GM08714 (cell line): Measurements from ENCODE around the gene AOPEP.

ENCODE experiments used
- H3K4me3 ChIP-seq: fragments of 200-500 bp; sonication (Bioruptor generic); 2 replicates; pipeline ENCODE4 v1.5.1; 2014; ENCODE audit warnings: mild to moderate bottlenecking, low read length, inconsistent platforms
- ZNF274 ChIP-seq: IDR thresholded peaks from 2 replicates; pipeline ENCODE4 v1.6.1; 2012; ENCODE audit warnings: mild to moderate bottlenecking, low read depth, low read length

Gene AOPEP

DNA sequence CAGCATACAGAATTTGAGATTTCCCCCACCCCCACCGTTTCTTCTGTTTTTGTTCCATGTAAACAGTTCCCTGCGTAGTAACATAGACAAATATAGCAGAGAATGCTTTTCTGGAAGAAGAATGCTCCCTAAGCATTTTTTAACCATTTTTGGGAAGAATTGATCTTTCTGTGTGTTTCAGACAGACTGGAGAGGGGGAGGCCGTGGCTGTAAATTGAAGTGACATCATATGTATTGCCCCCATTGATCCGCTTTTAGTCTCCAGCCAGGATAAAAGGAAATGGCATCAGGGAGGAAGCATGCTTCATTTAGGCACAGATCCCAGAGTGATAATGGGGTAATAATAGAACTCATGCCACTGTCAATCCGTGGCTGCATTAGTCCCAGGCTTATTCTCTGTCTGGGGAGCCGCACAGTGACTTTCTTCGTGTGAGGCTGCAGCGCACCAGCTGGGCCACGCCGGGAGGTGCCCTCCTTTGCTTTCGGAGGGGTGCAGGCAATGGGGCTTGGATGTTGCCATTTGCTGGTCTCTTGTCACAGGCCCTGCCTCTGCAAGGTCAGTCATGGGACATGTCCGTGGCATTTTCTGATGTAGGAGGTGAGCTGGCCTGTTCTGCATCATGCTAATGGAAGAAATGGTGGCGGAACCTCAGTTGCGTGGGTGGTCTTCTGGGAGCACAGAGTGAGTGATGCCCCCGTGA lies 329.5 kb downstream of the AOPEP start:
- no peak overlapping the region for H3K4me3 ChIP-seq
- TF ChIP-seq ZNF274, result no peak

DNA sequence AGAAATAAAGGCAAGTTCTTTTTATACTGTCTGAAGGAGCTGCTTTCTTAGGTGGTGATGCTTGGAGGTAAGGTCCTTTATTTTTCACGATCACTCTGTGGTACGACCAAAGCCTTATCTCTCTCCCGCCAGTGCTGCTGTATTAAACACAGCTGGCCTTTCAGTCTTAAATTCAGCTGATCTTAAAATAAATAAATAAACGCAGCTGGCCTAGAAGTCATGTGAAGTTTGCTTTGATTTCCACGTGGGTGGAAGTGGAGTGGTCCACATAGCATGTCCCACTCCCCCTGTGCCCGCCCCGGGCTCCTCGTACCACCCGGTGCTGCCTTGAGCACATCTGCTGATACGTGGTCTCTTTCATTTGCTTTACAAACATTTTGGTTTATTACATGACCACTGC lies 330.6 kb downstream of the AOPEP start:
- H3K4me3 ChIP-seq, result no peak overlapping the region
- TF ChIP-seq ZNF274, result no peak

DNA sequence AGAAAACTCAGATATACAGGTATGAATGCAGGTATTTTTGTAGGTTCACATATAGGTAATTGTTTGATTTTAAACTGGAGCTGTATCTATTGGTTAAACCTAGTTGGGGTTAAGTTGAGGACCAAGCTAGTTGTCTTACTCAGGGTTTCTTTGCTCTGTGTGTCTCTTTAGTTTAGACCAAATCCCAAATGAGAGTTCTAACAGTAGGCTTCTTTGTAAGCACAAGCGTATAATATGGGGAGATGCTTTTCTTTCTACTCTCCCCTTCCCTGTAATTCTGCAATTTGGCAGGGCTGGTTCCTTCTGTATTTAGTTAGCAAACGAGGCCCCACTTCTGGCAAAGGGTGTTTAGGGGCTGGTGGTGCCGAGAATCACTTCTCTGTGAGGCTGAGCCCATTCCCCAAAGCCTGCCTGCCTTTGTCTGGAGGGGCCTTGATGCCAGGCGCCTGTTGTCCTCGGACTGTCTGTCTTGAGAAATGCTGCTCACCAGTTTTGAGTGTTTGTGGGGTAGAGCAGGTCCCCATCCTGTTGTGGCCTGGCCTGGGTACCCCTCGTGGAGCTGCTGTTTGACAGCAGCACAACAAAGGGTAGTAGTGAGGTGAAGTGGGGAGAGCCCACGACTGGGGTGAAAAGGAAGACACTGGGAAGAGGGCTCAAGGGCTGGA lies 331.8 kb downstream of the AOPEP start:
- no peak overlapping the region for H3K4me3 ChIP-seq
- TF ChIP-seq ZNF274, result no peak

DNA sequence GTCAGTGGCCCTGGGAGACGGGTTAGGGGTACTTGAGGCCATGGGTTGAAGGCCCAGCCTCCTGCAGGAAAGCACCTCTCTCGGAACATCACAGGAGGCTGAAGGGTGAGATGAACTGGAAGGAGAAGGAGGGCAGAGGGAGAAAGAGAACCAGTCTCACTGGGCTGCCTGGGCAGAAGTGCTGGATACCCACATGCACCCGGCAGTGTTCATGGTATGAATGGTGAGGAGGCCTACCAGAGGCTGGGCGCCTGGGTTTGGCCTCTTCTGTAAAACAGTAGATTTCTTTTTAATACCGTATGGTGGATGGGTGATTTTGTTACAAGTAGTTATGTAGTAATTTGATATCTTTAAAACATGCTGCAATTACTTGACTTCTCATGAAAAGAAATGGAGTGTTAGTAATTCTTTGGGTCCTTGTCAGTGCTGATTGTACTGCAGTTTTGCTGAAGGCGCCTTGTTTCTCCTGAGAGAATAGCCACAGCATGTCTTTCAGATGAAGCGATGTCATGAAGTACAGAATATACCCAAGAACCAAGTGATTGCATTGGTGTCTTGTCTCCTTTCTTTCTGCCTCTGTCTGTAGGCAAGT lies 332.4 kb downstream of the AOPEP start:
- H3K4me3 ChIP-seq, result no peak overlapping the region
- no peak for TF ChIP-seq ZNF274

DNA sequence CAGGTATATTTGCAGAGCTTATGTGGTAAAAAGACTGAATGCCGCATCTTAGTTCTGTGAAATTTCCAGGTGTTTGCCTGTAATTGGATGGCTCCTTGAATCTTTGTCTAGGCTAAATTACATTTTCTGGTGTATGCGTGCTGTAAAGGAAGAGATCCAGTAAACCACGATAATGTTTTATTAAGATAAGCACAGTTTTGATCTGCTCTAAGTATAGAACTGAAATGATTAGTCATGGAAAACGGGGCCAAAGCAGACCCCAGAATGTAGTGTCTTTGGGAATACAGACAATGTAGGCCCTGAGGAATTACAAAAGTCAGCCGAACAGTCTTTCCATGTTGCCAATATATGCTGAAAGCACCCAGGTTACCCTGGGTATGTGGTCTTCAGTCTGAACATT lies 333.7 kb downstream of the AOPEP start:
- TF ChIP-seq ZNF274, result no peak
- no peak overlapping the region for H3K4me3 ChIP-seq

DNA sequence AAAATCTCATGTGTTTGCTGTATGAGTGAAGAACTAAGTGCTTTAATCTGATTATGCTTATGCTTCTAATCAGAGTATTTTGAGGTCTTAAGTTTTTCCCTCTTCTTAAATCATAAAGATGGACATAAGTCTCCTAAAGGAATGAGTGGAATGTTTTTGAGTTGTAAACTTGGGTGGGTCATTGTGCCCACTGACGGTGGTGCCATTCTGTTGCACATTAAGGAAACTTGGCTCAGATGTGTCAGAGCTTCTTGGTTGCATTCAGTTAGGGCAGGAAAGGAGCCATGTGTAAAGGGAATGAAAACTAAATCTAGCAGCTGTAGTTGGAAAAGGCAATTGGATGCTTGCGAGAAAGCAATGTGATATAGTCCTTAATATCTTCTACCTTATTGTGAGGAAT lies 334.4 kb downstream of the AOPEP start:
- no peak for TF ChIP-seq ZNF274
- no peak overlapping the region for H3K4me3 ChIP-seq

DNA sequence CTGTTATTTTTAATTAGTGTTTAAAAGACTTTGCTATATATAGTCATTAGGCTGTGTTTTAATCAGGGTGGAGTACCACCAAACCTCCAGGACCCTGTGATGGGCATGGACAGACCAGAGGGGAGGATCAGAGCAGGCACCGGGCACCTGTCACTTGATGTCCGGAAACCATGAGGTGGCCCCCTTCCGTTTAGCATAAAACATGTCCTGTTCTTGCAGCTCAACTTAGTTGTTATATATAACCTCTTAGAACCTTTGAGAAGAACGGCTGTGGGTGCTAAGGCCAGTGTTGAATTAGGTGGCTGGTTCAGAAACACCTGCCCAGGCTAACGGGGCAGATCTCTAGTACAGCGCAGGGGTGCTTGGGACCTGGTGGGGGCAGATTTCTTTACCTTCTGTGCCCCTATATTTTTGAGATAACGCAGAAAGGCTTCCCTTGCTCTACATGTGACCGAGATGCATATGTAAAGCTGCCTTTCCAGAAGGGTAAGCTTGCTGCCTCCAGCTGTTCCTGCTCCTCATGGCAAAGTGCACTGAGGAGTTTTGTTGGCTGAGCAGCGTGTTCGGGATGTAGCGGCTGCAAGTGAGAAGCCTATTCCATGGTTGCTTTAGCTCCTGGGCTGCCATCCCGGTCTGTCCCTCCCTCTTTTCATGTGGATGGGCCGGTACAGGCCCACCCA lies 335.6 kb downstream of the AOPEP start:
- TF ChIP-seq ZNF274, result no peak
- no peak overlapping the region for H3K4me3 ChIP-seq

DNA sequence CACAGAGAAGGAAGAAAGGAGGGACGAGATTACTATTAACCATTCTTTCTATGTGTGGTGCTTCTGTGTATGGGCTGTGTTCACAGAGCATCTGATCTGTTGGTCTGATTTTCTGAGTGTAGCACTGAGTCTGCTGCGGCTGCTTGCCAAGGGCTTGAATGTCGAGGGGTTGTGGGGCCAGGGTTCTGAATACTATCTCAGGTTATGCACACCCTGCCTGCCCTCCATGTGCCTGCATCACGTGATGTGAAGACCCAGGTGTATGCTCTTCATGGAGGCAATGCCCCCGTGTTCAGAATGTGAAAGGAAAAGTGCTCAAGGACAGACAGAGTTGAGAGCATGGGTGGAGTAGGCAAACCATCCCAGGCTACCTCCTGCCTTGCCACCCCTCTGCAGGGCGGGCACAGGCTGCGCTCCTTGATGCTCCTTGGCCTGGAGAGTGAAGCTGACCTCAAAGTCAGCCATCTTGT lies 336.1 kb downstream of the AOPEP start:
- no peak for TF ChIP-seq ZNF274
- no peak overlapping the region for H3K4me3 ChIP-seq

DNA sequence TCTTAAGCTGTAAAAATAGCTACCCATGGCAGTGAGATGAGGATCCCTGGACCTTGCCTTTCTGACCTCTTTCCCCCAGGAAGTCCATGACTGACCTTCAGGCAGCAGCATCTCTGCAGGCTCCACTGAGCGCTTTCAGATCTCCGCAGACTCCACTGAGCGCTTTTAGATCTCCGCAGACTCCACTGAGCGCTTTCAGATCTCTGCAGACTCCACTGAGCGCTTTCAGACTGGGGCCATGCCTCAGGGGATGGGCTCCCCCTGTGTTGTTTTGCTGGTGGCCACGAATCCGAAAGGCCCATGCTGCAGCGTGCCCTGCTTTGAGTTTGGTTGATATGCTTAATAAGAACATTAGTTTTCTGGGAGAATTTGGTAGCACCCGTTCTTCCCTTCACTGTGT lies 336.8 kb downstream of the AOPEP start:
- no peak overlapping the region for H3K4me3 ChIP-seq
- TF ChIP-seq ZNF274, result no peak

DNA sequence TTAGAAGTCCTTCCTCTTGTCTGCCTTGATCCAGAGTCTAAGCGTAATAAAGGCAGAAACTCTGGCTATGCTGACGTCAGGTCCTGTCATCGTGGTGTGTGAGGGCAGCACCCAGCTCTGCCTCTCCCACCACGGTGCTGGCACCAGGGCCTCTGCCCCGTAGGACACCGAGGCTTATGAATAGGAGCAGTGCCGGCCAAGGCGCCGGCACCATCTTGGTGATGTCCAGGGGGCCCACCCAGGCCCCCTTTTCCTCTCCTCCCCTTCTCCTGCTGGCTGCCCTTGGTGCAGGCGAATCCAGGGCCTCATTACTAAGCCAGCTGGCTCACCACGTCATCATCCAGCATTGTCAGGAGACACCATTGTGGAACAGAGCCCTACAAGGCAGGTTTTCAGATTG lies 338.7 kb downstream of the AOPEP start:
- H3K4me3 ChIP-seq, result no peak overlapping the region
- no peak for TF ChIP-seq ZNF274

DNA sequence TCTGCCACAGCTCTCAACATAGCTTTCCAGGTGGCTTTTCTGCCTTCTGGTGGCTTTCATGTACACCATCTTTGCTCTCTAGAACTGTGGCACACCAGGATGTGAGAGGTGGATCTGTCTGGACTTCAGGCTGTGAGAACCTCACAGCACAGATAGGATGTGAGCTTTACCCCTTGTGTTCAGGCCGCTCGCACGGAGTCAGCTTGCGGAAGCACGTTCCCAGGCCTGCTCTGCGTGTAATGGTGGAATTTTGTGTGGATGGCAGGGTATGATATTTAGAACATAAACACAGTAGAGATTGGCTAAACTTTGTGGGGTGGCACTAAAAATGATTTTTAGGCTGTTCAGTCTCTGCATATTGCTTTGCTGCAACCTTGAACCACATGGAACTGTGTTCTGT lies 340.6 kb downstream of the AOPEP start:
- TF ChIP-seq ZNF274, result no peak
- H3K4me3 ChIP-seq, result no peak overlapping the region

DNA sequence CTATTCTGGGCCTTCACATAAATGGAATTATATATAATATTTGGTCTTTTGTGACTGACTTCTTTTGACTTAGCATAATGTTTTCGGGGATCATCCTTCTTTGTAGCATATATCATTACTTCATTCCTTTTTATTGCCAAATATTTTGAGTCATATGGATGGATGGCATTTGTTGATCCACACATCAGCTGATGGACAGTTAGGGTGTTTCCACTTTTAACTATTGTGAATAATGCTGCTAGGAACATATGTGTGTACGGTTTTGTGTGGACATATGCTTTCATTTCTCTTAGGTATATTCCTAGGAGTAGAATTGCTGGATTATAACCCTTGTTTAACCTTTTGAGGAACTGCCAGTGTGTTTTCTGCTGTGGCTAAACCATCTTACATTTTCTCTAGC lies 341.4 kb downstream of the AOPEP start:
- no peak overlapping the region for H3K4me3 ChIP-seq
- no peak for TF ChIP-seq ZNF274

DNA sequence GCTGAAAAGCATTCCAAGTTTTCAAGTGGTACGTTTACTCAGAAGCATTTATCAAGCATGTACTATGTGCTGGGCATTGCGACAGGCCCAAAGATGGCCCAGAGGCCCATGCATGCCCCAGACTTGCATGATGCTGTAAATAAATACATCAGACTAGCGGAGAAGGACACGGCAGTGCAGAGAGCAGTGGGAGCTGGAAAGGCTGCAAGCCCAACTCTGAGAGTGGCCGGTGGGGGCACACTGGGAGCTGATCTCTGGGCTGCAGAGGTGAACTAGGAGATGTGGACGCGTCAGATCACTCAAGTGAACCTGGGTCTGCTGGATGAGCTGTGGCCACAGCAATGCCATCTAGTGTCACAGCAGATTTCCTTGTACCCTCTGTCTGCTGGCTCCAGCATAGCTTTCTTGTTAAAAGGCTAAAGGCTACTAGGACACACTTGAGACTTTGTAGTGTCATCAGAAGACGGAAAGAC lies 344.1 kb downstream of the AOPEP start:
- TF ChIP-seq ZNF274, result no peak

DNA sequence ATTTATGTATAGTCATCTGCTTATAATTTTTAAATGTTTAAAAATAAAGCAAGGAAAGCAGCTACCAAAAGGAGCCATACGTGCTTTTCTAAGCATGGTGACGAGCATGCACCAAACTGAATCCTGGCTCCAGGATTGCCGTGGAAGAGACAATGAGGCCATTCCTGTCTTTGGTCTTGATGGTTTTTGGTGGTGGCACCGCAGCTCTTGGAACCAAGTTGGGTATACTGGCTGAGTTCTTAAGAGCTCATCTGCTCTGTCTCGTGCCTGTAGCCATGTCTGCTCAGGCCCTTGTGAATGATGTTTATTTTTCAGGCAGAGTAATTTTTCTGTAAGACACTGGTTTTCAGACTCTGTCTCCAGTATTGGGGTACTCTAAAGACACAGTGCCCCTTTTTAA lies 345.0 kb downstream of the AOPEP start:
- TF ChIP-seq ZNF274, result no peak
- H3K4me3 ChIP-seq, result no peak overlapping the region

More for the DNA sequence above, 344.1 kb downstream of the AOPEP start:
- H3K4me3 ChIP-seq, result no peak overlapping the region

DNA sequence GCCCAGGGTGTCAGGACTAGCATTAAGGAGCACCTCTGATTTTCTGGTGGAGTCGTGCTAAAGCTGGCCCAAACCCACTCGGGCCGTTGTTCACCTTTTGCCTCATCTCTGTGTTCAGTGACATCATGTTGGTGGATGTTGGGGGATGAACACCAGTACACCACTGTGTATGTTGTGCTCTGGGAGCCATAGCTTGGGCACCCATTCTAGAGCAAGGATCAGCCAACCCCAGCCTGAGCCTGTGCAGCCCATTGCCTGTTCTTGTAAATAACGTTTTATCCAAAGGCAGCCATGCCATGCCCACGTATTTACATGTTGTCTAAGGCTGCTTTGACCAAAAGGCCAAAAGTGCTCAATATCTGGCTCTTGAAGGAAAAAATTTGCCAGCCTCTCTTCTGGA lies 345.4 kb downstream of the AOPEP start:
- H3K4me3 ChIP-seq, result no peak overlapping the region
- no peak for TF ChIP-seq ZNF274
